Breast epithelium (tissue), 4 donors: ENCODE measurements around the gene DLG4. TPM values are rescaled to one million over a fixed set of nuclear protein-coding genes. Genes with fewer than 3 reads are reported as not detected.
A peak's percentile ranks its signal among the peaks of the same experiment; 100 is the strongest.

Experiments
- DNase-seq, 2 donors: peaks; one replicate each; pipeline ENCODE4 v3.0.0-alpha.2; 2019; ENCODE audit warnings: low spot score in 2 of 2
- H3K27ac ChIP-seq, 2 donors: fragments of 200-600 bp; sonication (generic) in 1 of 2; one replicate each; pipeline ENCODE4 v1.5.1; 2016 to 2019; ENCODE audit warnings: mild to moderate bottlenecking in 1 of 2
- H3K27me3 ChIP-seq, 2 donors: fragments of 200-600 bp; sonication (generic) in 1 of 2; one replicate each; pipeline versions ENCODE4 v1.5.1 to v1.6.0; 2017 to 2019; ENCODE audit warnings: control low read depth in 1 of 2, mild to moderate bottlenecking in 1 of 2
- H3K36me3 ChIP-seq: fragments of 200-600 bp; one replicate; pipeline ENCODE4 v1.5.1; 2019
- H3K4me1 ChIP-seq, 2 donors: fragments of 200-600 bp; sonication (generic); one replicate each; pipeline ENCODE4 v1.5.1; 2016 to 2019; ENCODE audit warnings: control low read depth in 1 of 2
- H3K4me3 ChIP-seq, 3 donors: fragments of 200-600 bp; sonication (generic); 1 replicate in 2 of 3; 2 replicates in 1 of 3; pipeline ENCODE4 v1.5.1; 2016 to 2019; ENCODE audit warnings: mild to moderate bottlenecking in 3 of 3, moderate library complexity in 2 of 3
- H3K9me3 ChIP-seq, 2 donors: fragments of 200-600 bp; sonication (generic) in 1 of 2; one replicate each; pipeline ENCODE4 v1.5.1; 2016 to 2019; ENCODE audit warnings: control low read depth in 1 of 2
- POLR2A ChIP-seq: fragments of 450-650 bp; IDR thresholded peaks from one replicate; pipeline ENCODE4 v1.6.1; 2016; ENCODE audit warnings: antibody characterized with exemption, mild to moderate bottlenecking, moderate library complexity
- POLR2AphosphoS5 ChIP-seq, 3 donors: sonication (generic); formaldehyde crosslinking; IDR thresholded peaks; one replicate each; pipeline ENCODE4 v1.6.1; 2017; ENCODE audit warnings: antibody characterized with exemption in 3 of 3
- intact Hi-C: fragments of 100-400 bp; cut with DNase I; formaldehyde crosslinking; loops from one replicate; pipeline ENCODE4 v1.15.1; 2023; ENCODE audit warnings: low total_unique reads
- total RNA-seq, 3 donors: library from RNA; depleted of rRNA; stranded (reverse); fragments of >200 nt; gene quantifications; one replicate each; pipeline ENCODE4 v1.1.0, GENCODE V29; 2016
- TF ChIP-seq, protein P1 (sequence below), 3 donors: fragments of 450-650 bp; IDR thresholded peaks; one replicate each; pipeline ENCODE4 v1.5.1; 2016 to 2017; ENCODE audit warnings: antibody characterized with exemption in 3 of 3, mild to moderate bottlenecking in 3 of 3, moderate library complexity in 3 of 3

The DLG4 gene
- total RNA-seq, 3 donors from 2014 or later: 7.2 to 18.4 (median 11.1) TPM

DNA sequence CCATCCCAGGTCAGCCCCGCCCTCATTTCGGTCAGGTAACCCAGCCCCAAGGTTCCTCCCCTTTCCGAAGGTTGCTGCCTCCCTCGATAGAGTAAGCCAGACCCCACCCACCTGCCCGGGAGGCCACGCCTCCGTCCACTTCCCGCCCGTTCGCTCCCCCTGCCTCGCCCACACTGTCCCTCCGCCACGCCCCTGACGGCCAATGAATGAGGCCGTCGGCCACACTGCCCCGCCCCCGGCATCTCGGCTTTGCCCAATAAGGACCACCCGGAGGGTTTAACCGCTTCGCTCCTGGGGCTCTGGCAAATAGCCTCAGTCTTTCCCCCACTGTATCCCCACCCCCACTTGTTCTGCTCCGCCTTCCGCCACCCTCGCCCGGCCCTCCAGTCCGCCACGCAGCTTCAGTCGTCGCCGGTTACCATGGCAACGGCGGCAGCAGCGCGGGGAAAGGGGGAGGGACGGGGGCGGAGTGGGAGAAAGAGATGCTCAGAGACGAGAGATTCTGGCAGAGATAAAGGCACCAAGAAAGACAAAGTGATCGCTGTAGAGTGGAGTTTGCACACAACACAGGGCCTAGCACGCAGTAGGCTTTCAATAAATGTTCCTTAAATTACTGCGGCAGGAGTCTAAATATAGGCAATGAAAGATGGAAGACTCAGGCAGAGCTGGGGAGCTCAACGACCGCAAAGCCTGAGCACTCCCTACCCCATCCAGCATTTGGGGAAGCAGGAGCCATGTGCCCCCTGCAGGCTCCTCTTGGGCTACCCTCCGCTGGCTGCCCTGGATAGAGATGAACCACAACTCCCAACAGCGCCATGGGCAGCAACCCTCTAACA is 5.1 kb downstream of the DLG4 start:
- Histone ChIP-seq H3K27me3 (no peaks in the 10 kb centered on the region), H3K4me1 (peaks cover 0 to 29% of the 10 kb centered on the region in 2 donors), H3K36me3 (no peaks in the 10 kb centered on the region), H3K4me3 (peak overlapping the region; percentile 43 to 70 (median 61)), H3K27ac (peak overlapping the region; percentile 100), H3K9me3 (no peaks in the 10 kb centered on the region)
- peak; percentile 98 for DNase-seq
- intact Hi-C loops: no loop called here
- peak; percentile 48 to 71 (median 52) for TF ChIP-seq POLR2AphosphoS5 (IDR thresholded peaks at IDR 0.05)
- TF ChIP-seq POLR2A: no peak
- TF ChIP-seq, protein P1, sequence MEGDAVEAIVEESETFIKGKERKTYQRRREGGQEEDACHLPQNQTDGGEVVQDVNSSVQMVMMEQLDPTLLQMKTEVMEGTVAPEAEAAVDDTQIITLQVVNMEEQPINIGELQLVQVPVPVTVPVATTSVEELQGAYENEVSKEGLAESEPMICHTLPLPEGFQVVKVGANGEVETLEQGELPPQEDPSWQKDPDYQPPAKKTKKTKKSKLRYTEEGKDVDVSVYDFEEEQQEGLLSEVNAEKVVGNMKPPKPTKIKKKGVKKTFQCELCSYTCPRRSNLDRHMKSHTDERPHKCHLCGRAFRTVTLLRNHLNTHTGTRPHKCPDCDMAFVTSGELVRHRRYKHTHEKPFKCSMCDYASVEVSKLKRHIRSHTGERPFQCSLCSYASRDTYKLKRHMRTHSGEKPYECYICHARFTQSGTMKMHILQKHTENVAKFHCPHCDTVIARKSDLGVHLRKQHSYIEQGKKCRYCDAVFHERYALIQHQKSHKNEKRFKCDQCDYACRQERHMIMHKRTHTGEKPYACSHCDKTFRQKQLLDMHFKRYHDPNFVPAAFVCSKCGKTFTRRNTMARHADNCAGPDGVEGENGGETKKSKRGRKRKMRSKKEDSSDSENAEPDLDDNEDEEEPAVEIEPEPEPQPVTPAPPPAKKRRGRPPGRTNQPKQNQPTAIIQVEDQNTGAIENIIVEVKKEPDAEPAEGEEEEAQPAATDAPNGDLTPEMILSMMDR (IDR thresholded peaks at IDR 0.05): peak in 2 of 3 donors; percentile 22 to 46

- Histone ChIP-seq H3K4me1 (peaks cover 0 to 23% of the 10 kb centered on the region in 2 donors), H3K36me3 (no peaks in the 10 kb centered on the region), H3K4me3 (peak overlapping the region; percentile 43 to 70 (median 61)), H3K27ac (peak overlapping the region; percentile 100), H3K9me3 (no peaks in the 10 kb centered on the region), H3K27me3 (no peaks in the 10 kb centered on the region)
- TF ChIP-seq, protein P1 (IDR thresholded peaks at IDR 0.05): peak in 1 of 3 donors; percentile 23
- TF ChIP-seq POLR2A: no peak
- intact Hi-C loops: no loop called here
- DNase-seq: no peak
Measured at GRCh38 chr17:7213895-7214299, 5.7 kb downstream of the DLG4 start.

- Histone ChIP-seq H3K27ac (no peak overlapping the region), H3K36me3 (no peaks in the 10 kb centered on the region), H3K4me1 (peaks cover 0 to 11% of the 10 kb centered on the region in 2 donors), H3K27me3 (no peaks in the 10 kb centered on the region), H3K4me3 (peak overlapping the region in 1 of 3 donors; percentile 33), H3K9me3 (no peaks in the 10 kb centered on the region)
- TF ChIP-seq POLR2AphosphoS5 (IDR thresholded peaks at IDR 0.05) (no peak), POLR2A (no peak)
- TF ChIP-seq, protein P1 (IDR thresholded peaks at IDR 0.05): no peak
- DNase-seq: no peak
- intact Hi-C loops: no loop called here
Measured at GRCh38 chr17:7211491-7212273, 8.0 kb downstream of the DLG4 start.

DNA sequence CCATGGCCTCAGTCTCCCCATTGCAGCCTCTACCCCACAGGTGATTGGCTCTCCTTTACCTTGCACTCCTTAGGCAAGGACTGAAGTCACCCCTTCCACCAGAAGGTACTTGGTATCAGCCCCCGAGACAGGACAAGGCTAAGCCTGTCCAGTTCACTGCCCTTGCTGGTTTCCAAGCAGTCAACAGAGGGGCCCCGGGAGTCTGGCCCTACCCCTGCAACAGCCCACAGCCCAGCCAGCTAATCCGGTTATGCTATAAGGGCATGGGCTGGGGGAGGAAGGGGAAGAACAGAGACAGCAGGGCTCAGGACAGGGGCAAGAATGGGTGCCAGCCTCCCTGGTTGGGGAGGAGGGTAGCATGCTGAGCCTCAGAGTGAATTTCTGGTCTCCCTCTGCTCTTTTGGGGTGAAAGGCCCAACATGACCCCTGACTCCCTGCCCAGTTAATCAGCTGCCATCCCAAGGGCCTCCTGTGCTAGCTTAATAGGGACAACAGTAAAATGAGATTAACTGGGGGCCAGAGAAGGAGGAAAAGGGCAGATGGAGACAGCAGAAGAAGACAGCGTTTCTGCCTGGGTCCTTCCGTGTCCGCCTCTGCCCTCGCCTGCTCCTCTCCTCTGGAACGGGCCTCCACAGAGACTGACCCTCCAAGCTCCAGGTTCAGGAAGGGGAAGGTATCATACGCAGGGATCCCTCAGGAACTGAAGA is 10.7 kb downstream of the DLG4 start:
- no peaks in the 10 kb centered on the region for H3K9me3 ChIP-seq
- DNase-seq: no peak
- no peak overlapping the region for H3K27ac ChIP-seq
- intact Hi-C loops: no loop called here
- TF ChIP-seq POLR2A (no peak), POLR2AphosphoS5 (IDR thresholded peaks at IDR 0.05) (no peak)
- TF ChIP-seq, protein P1 (IDR thresholded peaks at IDR 0.05): no peak
- H3K4me1 ChIP-seq: no peaks in the 10 kb centered on the region
- H3K4me3 ChIP-seq: no peak overlapping the region
- no peaks in the 10 kb centered on the region for H3K36me3 ChIP-seq
- no peaks in the 10 kb centered on the region for H3K27me3 ChIP-seq
